ENCODE results near the gene BCL7C.

BCL7C gene

DNA sequence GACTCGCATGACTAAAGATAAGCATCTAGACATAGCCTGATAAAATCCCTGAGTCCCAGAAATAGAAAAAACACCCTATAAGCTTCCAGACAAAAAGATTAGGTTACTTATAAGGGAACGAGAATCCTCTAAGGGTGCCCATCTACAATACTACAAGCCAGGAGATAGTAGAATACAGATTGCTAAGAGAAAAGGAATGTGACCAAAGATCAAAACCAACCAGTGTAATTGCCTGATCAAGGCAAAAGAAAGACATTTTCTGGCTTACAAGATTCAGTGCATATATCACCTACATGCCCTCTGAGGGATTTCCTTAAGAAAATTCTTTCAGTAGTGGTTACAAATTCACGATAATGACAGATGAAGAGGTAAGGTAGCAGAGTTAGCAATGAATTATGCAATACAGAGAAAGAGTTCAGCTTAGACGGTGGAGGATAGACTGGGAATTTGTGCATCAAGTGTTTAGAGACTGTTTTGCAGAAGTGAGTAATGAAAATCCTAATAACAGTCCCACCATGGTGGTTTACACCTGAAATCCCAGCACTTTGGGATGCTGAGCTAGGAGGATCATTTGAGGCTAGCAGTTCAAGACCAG is 35.0 kb downstream of the BCL7C start:
- DNase-seq: no peak

DNA sequence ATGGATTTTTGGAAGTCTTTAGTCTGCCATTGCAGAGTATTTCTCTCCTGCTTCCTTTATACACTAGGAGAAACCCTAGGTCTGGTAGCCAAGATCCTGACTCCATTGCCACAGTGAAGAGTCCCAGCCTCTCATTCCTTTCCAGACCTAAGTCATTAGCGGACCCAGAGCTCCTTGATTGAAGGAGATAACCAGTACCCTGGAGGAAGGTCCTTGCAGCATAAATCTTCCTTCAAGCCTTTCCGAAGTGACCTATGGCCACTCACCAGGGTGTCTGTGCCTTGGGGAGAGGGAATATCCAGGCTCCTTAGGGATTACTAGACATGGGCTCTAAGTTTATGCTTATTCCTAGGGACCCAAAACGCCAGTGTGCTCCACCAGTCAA is 35.8 kb downstream of the BCL7C start:
- DNase-seq: no peak

DNA sequence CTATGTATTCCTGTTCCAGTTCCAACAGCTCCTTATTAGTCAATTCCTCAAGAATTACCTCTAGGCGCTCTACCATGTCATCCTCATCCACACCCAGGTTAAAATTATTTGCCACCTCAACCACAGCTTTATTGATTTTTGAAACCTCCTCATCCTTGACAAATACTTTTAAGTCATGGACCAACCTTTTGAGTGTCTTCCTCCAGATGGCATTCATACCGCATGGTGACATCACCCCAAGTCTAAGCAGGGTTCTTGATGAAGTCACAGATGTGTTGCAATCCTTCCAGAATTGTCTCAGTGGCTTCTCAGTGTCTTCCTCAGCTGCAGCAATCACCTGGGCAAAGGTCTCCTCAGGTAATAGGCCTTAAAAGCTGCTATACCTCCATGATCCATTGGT is 40.1 kb downstream of the BCL7C start:
- no peak for DNase-seq

DNA sequence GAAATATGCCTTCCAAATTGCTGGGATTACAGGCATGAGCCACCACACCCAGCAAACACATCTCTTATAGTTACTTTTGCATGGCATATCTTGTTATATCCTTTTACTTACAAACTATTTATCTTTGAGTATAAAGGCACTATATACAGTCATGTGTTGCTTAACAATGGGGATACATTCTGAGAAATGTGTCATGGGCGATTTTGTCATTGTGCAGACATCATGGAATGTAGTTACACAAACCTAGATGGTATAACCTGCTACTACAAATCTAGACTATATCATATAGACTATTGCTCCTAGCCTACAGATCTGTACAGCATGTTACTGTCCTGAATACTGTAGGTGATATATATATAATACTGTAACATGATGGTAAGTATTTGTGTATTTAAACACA is 43.6 kb downstream of the BCL7C start:
- DNase-seq: no peak

DNA sequence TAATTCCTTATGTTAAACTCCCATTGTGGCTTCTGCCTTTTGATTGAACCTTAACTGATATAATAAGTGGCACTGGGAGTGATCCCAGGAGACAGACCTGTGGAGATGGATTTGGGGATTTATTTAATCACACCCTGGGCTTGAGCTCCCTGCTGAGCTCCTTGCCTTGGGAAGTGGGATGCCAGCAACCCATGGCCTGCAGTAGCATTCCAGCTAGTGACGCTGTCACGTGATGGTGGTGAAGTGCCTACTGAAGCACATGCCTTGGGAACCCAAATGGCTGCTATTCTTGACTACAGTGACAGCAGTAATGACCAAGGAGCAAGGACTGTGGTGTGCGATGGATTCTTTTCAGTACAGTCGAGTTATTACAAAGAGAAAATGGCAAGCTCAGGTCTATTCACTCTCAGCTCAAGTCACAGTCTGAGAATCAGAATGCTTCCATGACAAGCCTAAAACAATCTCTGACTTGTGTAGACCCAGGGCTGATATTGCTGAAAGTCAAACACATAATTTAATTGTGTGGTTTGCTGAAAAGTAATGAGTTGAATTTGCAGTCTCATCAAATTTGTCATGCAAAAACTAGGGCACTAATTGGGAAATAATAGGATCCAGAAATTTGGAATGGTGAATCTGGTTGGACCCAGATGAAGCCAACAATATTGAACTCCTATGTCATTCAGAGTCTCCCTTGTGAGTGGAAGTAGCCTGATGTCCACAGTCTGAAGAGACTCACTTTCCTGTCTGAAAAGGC is 47.1 kb downstream of the BCL7C start:
- no peak for DNase-seq

DNA sequence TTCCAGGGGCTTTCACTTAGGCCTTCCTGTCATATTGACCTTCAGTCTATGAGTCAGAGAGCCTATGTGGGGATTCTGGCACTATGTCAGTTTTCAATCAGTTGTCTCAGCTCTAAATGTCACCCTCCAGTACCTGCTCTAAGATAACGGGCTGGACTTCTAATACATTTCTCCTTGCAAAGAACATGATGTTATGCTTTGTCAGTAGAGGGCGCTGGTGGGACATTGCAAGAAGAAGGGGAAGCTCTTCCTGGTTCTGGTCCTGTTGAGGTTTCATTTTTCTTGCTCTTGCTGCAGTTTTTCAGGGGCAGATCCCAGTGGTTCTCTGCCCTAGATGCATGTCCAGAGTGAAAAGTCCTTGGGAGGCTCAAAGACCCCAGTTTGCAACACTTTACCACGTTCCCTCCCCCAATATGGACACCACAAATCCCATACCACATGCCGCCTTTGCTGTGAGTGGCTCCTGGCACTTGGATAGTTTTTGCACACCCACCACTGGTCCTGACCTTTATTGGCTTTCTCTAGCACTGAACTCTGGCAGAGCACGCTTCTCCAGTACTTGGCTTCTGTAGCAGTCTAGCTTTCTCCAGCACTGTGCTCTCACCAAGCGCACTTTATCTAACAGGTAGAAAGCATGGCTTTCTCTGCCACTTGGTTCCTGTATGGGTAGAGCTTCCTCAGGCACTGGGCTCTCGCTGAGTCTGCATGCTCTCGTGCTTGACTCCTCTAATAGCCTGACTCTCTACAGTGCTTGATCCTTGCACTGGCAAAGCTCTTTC is 49.0 kb downstream of the BCL7C start:
- peak; percentile 74 for DNase-seq

DNA sequence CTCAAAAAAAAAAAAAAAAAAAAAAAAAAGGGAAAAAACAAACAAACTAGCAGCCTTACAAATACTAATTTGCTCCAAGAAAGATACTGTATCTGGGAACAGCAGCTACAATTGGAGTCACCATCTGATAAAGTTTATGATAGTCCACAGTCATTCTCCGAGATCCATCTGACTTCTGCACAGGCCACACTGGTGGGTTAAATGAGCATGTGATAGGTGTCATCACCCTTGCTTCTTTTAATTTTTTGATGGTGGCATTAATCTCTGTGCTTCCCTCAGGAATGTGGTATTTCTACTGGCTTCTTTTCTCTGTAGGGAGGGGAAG is 49.6 kb downstream of the BCL7C start:
- DNase-seq: no peak

DNA sequence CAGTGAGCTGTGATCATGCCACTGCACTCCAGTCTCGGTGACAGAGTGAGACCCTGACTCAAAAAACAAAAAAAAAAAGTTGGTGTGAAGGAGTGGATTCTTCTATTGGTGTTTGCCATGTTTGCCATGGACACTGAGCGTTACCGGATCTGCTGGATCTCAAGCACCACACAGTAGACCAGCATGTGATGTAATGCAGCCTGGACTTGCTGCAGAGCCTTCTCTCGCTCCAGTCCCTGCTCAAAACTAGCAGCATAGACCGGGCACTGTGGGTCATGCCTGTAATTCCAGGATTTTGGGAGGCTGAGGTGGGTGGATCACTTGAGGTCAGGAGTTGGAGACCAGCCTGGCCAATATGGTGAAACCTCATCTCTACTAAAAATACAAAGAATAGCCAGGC is 50.4 kb downstream of the BCL7C start:
- DNase-seq: no peak

DNA sequence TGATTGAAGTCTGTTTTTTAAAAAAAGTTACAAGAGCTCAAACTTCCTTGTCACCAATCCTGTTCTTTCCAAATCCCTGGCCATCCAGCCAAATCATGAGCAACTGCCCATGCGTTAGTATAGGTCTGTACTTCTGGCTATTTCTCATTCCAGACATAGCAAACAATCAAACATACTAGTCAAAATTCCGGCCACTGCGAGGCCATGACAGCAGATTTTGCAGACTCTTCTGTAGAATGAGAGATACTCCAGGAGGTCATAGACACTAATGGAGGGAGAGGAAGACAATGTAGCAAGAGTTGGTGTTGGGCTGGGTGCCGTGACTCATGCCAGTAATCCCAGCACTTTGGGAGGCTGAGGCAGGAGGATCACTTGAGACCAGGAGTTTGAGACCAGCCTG is 50.9 kb downstream of the BCL7C start:
- no peak for DNase-seq

DNA sequence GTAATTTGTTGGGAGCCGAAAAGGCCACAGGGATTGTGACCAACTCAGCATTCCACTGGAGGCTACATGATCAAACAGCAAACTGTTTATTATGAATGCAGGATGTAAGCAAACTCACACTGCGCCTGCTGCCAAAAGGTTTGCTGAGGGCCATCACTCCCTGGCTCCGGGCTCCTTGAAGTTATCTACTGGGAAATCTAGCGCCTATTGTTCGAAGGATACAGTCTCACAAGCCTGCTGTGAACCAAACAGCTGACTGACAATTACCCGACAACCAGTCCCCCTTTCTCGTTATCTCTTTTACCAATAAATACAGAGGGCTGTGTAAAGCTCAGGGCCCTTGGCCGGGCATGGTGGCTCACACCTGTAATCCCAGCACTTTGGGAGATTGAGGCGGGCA is 52.5 kb downstream of the BCL7C start:
- no peak for DNase-seq

DNA sequence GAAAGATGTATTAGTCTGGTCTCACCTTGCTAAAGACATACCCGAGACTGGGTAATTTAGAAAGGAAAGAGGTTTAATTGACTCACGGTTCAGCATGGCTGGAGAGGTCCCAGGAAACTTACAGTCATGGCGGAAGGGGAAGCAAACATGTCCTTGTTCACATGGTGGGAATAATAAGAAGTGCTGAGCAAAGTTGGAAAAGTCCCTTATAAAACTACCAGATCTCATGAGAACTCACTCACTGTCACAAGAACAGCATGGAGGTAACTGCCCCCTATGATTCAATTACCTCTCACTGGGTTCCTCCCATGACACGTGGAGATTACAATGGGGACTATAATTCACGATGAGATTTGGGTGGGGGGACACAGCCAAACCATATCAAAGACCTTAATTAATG is 53.3 kb downstream of the BCL7C start:
- DNase-seq: no peak

DNA sequence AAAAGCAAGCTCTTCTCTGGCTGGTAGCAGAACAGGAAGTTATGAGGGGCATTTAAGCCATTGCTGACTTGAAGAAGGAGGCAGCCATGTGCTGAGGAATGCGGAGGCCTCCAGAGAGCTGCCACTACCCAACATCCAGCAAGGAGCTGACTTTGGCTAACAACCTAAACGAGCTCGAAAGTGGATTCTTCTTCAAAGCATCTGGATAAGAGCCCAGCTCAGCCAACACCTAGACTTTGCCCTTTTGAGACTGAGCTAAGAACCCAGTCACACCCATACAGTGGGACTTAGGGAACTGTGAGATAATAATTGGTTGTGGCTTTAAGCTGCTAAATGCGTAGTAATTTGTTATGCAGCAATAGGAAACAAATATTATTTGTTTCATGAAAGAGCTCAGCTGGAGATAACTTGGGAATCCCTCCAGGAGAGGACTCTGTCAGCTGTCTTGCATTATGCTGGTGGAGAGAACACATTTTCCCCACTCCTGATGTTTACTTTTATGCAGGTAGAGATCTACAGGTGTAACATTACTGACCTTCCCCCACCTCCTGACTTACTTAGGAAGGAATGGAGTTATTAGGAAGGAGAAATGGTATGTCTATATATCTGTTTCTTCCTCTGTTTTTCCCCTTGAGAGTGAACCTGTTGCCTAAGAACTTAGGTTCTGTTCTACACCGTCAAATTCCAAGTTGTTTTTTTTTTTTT is 54.2 kb downstream of the BCL7C start:
- no peak for DNase-seq

DNA sequence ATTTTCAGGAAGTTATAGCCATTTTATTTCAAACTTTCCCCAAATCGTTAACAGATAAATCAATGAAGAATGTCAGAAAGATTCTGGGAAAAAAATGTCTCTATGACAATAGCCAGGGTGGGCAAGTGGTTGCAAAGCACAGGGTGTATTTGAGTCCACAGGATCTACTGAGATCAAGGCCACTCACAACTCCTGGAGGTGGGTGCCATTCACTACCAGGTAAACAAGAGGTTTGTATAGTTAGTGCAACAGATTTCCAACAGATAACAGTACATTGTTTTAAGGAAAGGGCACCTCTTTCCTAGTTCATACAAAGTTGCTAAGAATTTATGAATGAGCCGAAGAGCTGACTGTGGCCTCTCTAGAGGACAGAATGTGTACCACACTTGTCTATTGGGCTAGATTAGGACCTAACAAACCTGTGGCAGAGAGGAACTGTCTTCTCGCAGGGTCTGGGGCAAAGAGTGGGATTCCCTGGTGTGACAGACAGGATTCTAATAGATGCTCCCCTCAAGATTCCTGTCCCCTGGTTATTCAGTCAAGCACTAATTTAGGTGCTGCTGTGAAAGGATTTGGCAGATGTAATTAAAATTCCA is 54.9 kb downstream of the BCL7C start:
- no peak for DNase-seq

DNA sequence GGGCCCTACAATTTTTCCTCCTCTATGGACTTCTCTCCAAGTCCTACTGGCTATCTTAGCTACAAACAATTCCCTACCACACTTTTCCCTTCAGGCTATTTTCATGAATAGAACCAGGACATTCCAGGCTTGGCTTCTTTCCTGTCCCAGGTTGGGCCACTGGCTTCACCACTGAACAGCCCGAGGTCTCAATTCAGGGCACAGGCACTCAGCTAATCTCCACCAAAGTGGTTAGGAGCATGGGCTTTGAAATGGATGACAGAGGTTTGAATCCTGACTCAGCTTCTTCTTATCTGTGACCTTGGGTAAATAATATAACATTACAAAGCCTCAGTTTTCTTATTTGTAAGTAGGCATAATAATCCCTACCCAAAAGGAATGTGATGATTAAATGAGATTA is 56.0 kb downstream of the BCL7C start:
- DNase-seq: no peak

Data from DMS153 (cell line).